OCI-LY7 (cell line): ENCODE results near the gene TIMP3. TPM values are rescaled to one million over a fixed set of nuclear protein-coding genes. Genes with fewer than 3 reads are reported as not detected.

Experiments used
- BruUV-seq: library from RNA; stranded (reverse); fragments of 400-500 nt; replicated peaks from 2 replicates; lab custom pipeline; 2021; lab: Mats Ljungman, UMichigan
- CTCF ChIA-PET: fragments of 300-600 bp; sonication (Branson Sonifier 250); formaldehyde crosslinking; loops from one replicate; lab custom pipeline; 2022; ENCODE audit warnings: antibody characterized with exemption; ENCODE audit not compliant: unreplicated experiment; lab: Charles Lee
- POLR2A ChIA-PET: fragments of 300-600 bp; sonication (Branson Sonifier 250); formaldehyde crosslinking; loops from one replicate; lab custom pipeline; 2022; ENCODE audit warnings: antibody characterized with exemption; lab: Charles Lee
- DNase-seq: peaks from one replicate; pipeline ENCODE4 v3.0.0-alpha.2; 2015; ENCODE audit warnings: low spot score
- H2AFZ ChIP-seq: fragments of 200-600 bp; sonication (generic), shearing (Covaris generic); 2 replicates; pipeline ENCODE4 v1.6.1; 2014; ENCODE audit warnings: mild to moderate bottlenecking, antibody characterized with exemption, low read length, moderate library complexity
- H3K27ac ChIP-seq: fragments of 200-600 bp; sonication (generic); 2 replicates; pipeline ENCODE4 v1.5.1; 2014; ENCODE audit warnings: mixed run types, low read depth, mild to moderate bottlenecking, moderate library complexity, low read length, inconsistent platforms; ENCODE audit not compliant: poor library complexity, severe bottlenecking
- H3K36me3 ChIP-seq: fragments of 200-600 bp; sonication (generic); 2 replicates; pipeline ENCODE4 v1.6.1; 2014; ENCODE audit warnings: mild to moderate bottlenecking, antibody characterized with exemption, low read length, moderate library complexity, mixed read lengths; ENCODE audit not compliant: insufficient read depth
- H3K4me1 ChIP-seq: fragments of 200-600 bp; sonication (generic); 2 replicates; pipeline ENCODE4 v1.5.1; 2014; ENCODE audit warnings: mild to moderate bottlenecking, low read length; ENCODE audit not compliant: insufficient read depth, poor library complexity, severe bottlenecking
- H3K4me2 ChIP-seq: fragments of 200-600 bp; sonication (generic); 2 replicates; pipeline ENCODE4 v1.6.1; 2014; ENCODE audit warnings: mild to moderate bottlenecking, low read length
- H3K4me3 ChIP-seq: fragments of 200-600 bp; sonication (generic); 2 replicates; pipeline ENCODE4 v1.5.1; 2014; ENCODE audit warnings: mild to moderate bottlenecking, low read depth, low read length; ENCODE audit not compliant: poor library complexity, severe bottlenecking
- H3K79me2 ChIP-seq: fragments of 200-600 bp; sonication (generic); 2 replicates; pipeline ENCODE4 v1.6.1; 2016; ENCODE audit warnings: low read depth, mild to moderate bottlenecking, low read length, moderate library complexity, mixed read lengths; ENCODE audit not compliant: insufficient read depth
- H3K9me2 ChIP-seq: fragments of 200-600 bp; sonication (generic); 2 replicates; pipeline ENCODE4 v1.6.1; 2016; ENCODE audit warnings: mild to moderate bottlenecking, low read length, mixed read lengths; ENCODE audit not compliant: insufficient read depth
- H3K9me3 ChIP-seq: fragments of 200-600 bp; sonication (generic); 2 replicates; pipeline ENCODE4 v1.6.1; 2014; ENCODE audit warnings: mild to moderate bottlenecking, mixed run types, low read length, mixed read lengths
- H4K20me1 ChIP-seq: fragments of 200-600 bp; sonication (generic); 2 replicates; pipeline ENCODE4 v1.6.1; 2014; ENCODE audit warnings: mild to moderate bottlenecking, antibody characterized with exemption, low read length, moderate library complexity, mixed read lengths; ENCODE audit not compliant: insufficient read depth
- CTCF ChIP-seq: fragments of 200-600 bp; sonication (generic); conservative IDR thresholded peaks from 2 replicates; pipeline ENCODE4 v1.5.1; 2014; ENCODE audit warnings: mild to moderate bottlenecking, antibody characterized with exemption, low read length, moderate library complexity, mixed read lengths
- EZH2phosphoT487 ChIP-seq: fragments of 200-600 bp; sonication (generic); IDR thresholded peaks from 2 replicates; pipeline ENCODE4 v1.6.1; 2018; ENCODE audit warnings: low read depth, borderline replicate concordance, mild to moderate bottlenecking, mixed run types, antibody characterized with exemption, low read length, moderate library complexity, mixed read lengths
- intact Hi-C: fragments of 100-400 bp; cut with micrococcal nuclease; formaldehyde crosslinking; loops from one replicate; pipeline ENCODE4 v1.10.0; 2022; ENCODE audit not compliant: unreplicated experiment
- total RNA-seq, 2 experiments: library from RNA; depleted of rRNA in 1 of 2; stranded (reverse); fragments of >200 nt in 1 of 2; shearing (Covaris generic) in 1 of 2; gene quantifications; 2 replicates each; pipeline ENCODE4 v1.2.3, GENCODE V29; 2014 to 2022

TIMP3 gene
- total RNA-seq, 2 experiments from 2014 or later, result not detected

- no peaks in the 10 kb centered on the region for H3K79me2 ChIP-seq
- no TSS peak for BruUV-seq
- H2AFZ ChIP-seq, result no peak overlapping the region
- ChIA-PET CTCF (no interaction called here), POLR2A (no interaction called here)
- no peak for DNase-seq
- H3K9me3 ChIP-seq, result no peaks in the 10 kb centered on the region
- intact Hi-C loops, result no loop called here
- TF ChIP-seq CTCF, result no peak
- no peak for TF ChIP-seq EZH2phosphoT487
- no peak overlapping the region for H3K4me2 ChIP-seq
- no peaks in the 10 kb centered on the region for H4K20me1 ChIP-seq
- no peaks in the 10 kb centered on the region for H3K9me2 ChIP-seq
- H3K4me3 ChIP-seq, result no peak overlapping the region
- no peaks in the 10 kb centered on the region for H3K4me1 ChIP-seq
- H3K27ac ChIP-seq, result no peak overlapping the region
- no peaks in the 10 kb centered on the region for H3K36me3 ChIP-seq
Observed at GRCh38 chr22:32896891-32897290, 95.4 kb downstream of the TIMP3 start.

DNA sequence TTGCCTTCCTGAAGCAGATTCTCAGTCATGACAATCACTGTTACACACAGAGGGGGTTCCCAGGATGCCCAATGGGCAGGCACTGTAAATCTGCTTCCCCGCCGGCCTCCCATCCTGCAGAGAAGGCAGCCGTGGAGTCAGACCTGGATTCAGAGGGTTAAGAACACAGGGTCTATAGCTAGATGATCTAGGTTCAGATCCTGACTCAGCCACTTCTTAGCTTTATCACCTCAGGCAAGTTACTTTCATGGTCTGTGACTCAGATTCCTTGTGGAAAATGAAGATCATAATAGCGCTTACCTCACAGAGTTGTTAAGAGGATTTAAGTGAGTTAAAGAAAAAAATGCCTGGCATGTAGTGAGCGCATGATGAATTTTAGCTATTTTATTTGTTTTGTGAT, 95.9 kb downstream of the TIMP3 start:
- no peak overlapping the region for H3K4me3 ChIP-seq
- H3K4me2 ChIP-seq, result no peak overlapping the region
- no peaks in the 10 kb centered on the region for H3K9me3 ChIP-seq
- no peak for TF ChIP-seq EZH2phosphoT487
- no peak for TF ChIP-seq CTCF
- H3K4me1 ChIP-seq, result no peaks in the 10 kb centered on the region
- ChIA-PET CTCF (no interaction called here), POLR2A (interaction anchor here (0.5 to 0.6 kb wide), 2 partner anchors 12 to 86 kb away, joined by 3 read pairs; no protein-coding TSS in a partner anchor)
- intact Hi-C loops, result no loop called here
- no peak overlapping the region for H3K27ac ChIP-seq
- no peaks in the 10 kb centered on the region for H4K20me1 ChIP-seq
- no peaks in the 10 kb centered on the region for H3K9me2 ChIP-seq
- no peak for DNase-seq
- H3K79me2 ChIP-seq, result no peaks in the 10 kb centered on the region
- BruUV-seq, result no TSS peak
- H2AFZ ChIP-seq, result no peak overlapping the region
- H3K36me3 ChIP-seq, result no peaks in the 10 kb centered on the region

GRCh38 chr22:32900886-32901635, 99.6 kb downstream of the TIMP3 start:
- CTCF ChIA-PET, result no interaction called here
- Histone ChIP-seq H4K20me1 (no peaks in the 10 kb centered on the region), H3K27ac (no peak overlapping the region), H3K9me2 (no peaks in the 10 kb centered on the region), H3K4me1 (no peaks in the 10 kb centered on the region), H3K4me3 (no peak overlapping the region), H2AFZ (no peak overlapping the region), H3K9me3 (no peaks in the 10 kb centered on the region), H3K36me3 (no peaks in the 10 kb centered on the region), H3K79me2 (no peaks in the 10 kb centered on the region), H3K4me2 (no peak overlapping the region)
- no peak for TF ChIP-seq EZH2phosphoT487
- TF ChIP-seq CTCF, result no peak
- DNase-seq, result no peak
- POLR2A ChIA-PET, result interaction anchor here (0.5 kb wide), 1 partner anchor 168 kb away, joined by 5 read pairs; no protein-coding TSS in a partner anchor
- BruUV-seq, result no TSS peak
- intact Hi-C loops, result no loop called here
